ENCODE measurements around the gene SNTB2.

Gene SNTB2

GRCh38 chr16:69150146-69150865 is 36.7 kb upstream of the SNTB2 start:
- no peak overlapping the region for H3K4me3 ChIP-seq (ENCODE audit: low read length)
- DNase-seq (ENCODE audit: low read depth), result peak; percentile 75
- TF ChIP-seq, protein P1, sequence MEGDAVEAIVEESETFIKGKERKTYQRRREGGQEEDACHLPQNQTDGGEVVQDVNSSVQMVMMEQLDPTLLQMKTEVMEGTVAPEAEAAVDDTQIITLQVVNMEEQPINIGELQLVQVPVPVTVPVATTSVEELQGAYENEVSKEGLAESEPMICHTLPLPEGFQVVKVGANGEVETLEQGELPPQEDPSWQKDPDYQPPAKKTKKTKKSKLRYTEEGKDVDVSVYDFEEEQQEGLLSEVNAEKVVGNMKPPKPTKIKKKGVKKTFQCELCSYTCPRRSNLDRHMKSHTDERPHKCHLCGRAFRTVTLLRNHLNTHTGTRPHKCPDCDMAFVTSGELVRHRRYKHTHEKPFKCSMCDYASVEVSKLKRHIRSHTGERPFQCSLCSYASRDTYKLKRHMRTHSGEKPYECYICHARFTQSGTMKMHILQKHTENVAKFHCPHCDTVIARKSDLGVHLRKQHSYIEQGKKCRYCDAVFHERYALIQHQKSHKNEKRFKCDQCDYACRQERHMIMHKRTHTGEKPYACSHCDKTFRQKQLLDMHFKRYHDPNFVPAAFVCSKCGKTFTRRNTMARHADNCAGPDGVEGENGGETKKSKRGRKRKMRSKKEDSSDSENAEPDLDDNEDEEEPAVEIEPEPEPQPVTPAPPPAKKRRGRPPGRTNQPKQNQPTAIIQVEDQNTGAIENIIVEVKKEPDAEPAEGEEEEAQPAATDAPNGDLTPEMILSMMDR (conservative IDR thresholded peaks at IDR 0.05; ENCODE audit: low read length), result peak; percentile 86

GRCh38 chr16:69157196-69157595 is 29.8 kb upstream of the SNTB2 start:
- TF ChIP-seq, protein P1 (conservative IDR thresholded peaks at IDR 0.05; ENCODE audit: low read length), result no peak
- H3K4me3 ChIP-seq (ENCODE audit: low read length), result no peak overlapping the region
- DNase-seq (ENCODE audit: low read depth), result no peak

DNA sequence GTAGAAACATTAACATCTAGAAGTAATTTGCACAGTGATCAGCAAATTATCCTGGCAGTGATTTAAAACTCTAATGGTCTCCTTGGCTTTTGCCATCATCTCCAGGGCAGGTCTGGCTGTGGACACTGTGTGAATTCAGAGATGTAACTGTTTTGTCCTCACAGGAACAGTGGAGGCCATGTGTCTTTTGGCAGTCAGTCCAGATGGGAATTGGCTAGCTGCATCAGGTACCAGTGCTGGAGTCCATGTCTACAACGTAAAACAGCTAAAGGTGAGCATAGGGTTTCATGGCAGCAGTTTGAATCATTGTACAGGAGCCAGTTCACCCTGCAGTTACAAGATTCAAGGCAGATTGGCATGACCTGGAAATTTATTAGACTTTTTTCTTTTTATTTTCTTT is 26.8 kb upstream of the SNTB2 start:
- no peak overlapping the region for H3K4me3 ChIP-seq (ENCODE audit: low read length)
- TF ChIP-seq, protein P1 (conservative IDR thresholded peaks at IDR 0.05; ENCODE audit: low read length), result no peak
- no peak for DNase-seq (ENCODE audit: low read depth)

GRCh38 chr16:69165584-69165983 is 21.4 kb upstream of the SNTB2 start:
- no peak overlapping the region for H3K4me3 ChIP-seq (ENCODE audit: low read length)
- no peak for DNase-seq (ENCODE audit: low read depth)
- TF ChIP-seq, protein P1 (conservative IDR thresholded peaks at IDR 0.05; ENCODE audit: low read length), result no peak

- DNase-seq (ENCODE audit: low read depth), result no peak
- TF ChIP-seq, protein P1 (conservative IDR thresholded peaks at IDR 0.05; ENCODE audit: low read length), result no peak
- no peak overlapping the region for H3K4me3 ChIP-seq (ENCODE audit: low read length)
Observed at GRCh38 chr16:69166221-69166833, 20.6 kb upstream of the SNTB2 start.

DNA sequence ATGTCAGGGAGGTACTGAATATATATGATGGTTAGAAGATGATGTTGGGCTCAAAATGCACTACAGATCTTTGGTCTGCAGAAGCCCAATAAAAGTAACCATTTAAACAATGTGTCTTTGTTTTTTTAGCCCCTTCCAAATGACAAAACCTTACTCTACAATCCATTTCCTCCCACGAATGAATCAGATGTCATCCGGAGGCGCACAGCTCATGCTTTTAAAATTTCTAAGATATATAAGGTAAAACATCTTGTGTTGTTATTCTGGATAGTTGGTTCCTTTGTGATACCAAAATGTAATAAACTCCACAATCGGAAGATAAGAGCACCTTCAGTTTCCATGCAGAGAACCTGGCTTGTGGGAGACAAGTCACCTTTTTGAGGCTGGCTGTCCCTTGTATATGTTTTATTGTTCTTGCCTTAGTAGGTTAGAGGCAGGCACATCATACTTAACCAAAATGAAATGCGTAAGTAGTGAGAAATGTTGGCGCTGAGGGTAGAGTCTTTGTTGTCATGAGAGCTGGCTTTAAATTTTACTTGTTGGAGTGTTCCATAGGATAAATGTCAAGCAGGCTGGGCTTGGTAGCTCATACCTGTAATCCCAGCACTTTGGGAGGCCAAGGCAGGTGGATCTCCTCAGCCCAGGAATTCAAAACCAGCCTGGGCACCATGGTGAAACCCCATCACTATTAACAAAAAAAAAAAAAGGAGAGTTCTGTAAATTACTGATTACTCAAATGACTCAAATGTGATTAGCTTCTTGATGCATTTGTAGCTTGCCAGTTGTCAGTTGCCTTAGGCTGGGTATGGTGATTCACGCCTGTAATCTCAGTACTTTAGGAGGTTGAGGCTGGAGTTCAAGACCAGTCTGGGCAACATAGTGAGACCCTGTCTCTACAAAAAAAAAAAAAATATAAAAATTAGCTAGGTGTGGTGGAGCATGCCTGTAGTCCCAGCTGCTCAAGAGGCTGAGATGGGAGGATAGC is 19.7 kb upstream of the SNTB2 start:
- DNase-seq (ENCODE audit: low read depth), result no peak
- TF ChIP-seq, protein P1 (conservative IDR thresholded peaks at IDR 0.05; ENCODE audit: low read length), result no peak
- H3K4me3 ChIP-seq (ENCODE audit: low read length), result no peak overlapping the region

Data from AG10803 (cell line).